ENCODE data around the gene NPNT.

DNA sequence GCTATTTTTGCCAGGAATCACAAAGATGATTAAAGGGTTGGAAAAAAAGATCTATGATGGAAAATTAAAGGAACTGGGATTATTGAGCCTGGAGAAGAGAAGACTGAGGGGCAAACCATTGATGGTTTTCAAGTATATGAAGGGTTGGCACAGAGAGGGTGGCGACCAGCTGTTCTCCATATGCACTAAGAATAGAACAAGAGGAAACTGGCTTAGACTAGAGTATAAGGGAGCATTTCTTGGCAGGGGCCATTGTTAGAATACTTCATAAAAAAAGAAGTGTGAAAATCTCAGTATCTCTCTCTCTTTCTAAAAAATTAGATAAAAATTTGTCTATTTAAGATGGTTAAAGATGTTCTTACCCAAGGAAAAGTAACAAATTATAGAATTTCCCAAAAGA is 75.1 kb downstream of the NPNT start:
- no peak for TF ChIP-seq CTCF (IDR thresholded peaks at IDR 0.05)
- TF ChIP-seq EZH2 (IDR thresholded peaks at IDR 0.05) = no peak
- TF ChIP-seq EZH2phosphoT487 (IDR thresholded peaks at IDR 0.05) = no peak

Measured in neural progenitor cell (in vitro differentiated cells).